HG02885 (cell line): Measurements from ENCODE around the gene HSD17B12.

ENCODE experiments used
- ATAC-seq: cut with Tn5 transposase; IDR thresholded peaks from one replicate; pipeline ENCODE4 v1.9.1; 2021; ENCODE audit warnings: mild to moderate bottlenecking; ENCODE audit not compliant: unreplicated experiment, poor library complexity

The HSD17B12 gene

GRCh38 chr11:43903969-43904368 lies 223.4 kb downstream of the HSD17B12 start:
- no peak for ATAC-seq

GRCh38 chr11:43904742-43905535 lies 224.4 kb downstream of the HSD17B12 start:
- ATAC-seq, result no peak

- ATAC-seq, result no peak
These were observed 225.3 kb downstream of the HSD17B12 start for GRCh38 chr11:43905813-43906241.
